Amygdala (tissue), 56 donors: ENCODE measurements around the gene RPL37A.
A peak's percentile ranks its signal among the peaks of the same experiment; 100 is the strongest.

Experiments used
- DNase-seq, 56 donors: peaks; one replicate each; lab custom pipeline; 2025; lab: John Stamatoyannopoulos, UW

Gene RPL37A

DNA sequence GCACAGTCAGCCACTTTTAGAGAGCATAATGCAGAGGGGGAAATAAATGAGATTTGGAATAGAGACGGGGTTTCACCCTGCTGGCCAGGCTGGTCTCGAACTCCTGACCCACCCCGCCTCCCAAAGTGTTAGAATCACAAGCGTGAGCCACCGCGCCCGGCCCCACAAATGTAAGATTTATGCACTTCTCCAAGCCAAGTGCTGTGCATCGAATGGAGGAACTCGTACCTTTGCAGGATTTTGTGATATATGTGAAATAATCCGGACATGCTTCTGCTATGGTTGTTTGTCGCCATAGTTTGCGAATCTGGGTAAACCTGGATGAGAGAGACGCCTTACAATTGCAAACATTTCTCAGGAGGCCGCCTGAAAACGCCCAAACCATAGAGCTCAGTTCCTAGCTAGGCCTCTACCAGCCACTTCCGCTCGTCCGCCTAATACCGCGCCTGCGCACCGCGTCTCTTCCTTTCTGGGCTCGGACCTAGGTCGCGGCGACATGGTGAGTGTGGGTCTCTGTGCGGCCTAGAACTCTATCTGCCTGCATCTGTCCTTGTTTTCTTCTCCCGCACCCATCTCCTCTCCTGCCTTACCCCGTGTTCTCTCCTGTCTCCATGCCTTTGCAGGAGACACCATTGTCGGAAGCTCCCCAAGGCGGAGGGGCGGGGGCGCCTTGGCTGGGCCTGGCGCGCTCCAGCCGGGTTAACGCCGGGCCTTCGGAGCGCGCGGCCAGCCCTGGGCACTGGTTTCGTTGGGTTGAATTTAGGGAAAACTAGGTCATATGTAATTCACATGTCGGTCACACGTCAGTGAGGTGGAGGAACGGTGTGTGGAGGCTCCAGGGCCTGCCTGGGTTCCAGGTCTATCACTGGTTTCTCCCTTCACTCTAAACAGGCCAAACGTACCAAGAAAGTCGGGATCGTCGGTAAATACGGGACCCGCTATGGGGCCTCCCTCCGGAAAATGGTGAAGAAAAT is at the start of gene RPL37A:
Gene RPL37A (plus strand): TSS at position 466 of the 974 bp plus-strand sequence. CDS start 31 bp downstream, at position 497.
- DNase-seq: peak; percentile 60 to 96 (median 87)

DNA sequence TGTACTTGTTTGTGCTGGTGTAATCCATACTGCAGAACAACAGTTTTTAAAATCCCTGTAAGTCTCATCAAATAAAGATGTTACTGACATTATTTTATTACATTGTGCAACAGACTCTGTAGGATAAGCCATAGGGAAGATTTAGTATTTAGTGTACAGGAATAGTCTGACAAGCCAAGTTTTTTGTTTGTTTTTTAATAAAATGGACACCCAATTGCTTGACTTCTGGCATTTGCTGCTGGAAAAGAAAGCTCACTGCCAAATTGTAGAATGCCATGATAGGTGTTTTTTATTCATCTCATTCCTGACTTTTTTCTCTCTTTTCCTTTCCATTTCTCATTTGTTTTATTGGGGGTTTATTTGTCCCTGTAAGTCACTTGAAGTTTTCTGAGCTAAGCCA is 48.3 kb upstream of the RPL37A start:
- no peak for DNase-seq

DNA sequence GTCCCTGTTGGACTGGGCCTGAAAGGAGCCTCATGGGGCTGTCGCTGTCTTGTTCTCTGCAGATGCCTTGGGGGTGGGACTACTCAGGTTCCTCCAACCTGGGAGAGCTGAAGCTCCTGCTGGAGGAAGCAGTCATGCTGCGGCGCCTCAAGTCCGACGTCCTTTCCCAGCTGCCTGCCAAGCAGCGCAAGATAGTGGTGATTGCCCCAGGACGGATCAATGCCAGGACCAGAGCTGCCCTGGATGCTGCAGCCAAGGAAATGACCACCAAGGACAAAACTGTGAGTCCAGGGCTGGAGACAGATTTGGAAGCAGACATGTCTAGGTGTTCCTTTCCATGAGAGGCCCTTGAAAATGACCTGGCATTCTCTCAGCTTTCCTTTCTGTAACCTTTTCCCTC is 47.9 kb upstream of the RPL37A start:
- DNase-seq: no peak

- no peak for DNase-seq
Measured at GRCh38 chr2:216453955-216454614, 44.6 kb upstream of the RPL37A start.

GRCh38 chr2:216463148-216463547 is 35.5 kb upstream of the RPL37A start:
- DNase-seq: no peak

- DNase-seq: no peak
Measured at GRCh38 chr2:216464104-216464720, 34.4 kb upstream of the RPL37A start.

GRCh38 chr2:216465579-216466195 is 33.0 kb upstream of the RPL37A start:
- no peak for DNase-seq

DNA sequence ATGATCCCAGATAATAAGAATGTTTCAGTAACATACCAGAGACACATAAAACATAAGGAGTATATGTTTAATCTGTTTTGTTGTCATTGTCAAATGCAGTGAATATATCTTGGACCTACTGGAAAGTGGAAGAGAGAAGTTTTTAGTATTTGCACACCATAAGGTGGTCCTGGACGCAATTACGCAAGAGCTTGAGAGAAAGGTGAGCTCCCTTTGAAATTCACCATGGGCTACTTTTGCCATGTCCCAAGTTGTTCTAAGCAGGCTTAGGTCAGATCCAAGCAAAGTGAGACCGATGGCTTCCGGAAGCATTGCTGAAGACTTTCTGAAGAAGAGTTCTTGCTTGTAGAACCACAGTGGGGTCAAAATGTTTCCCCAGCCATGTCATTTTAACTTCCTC is 30.8 kb upstream of the RPL37A start:
- DNase-seq: no peak

DNA sequence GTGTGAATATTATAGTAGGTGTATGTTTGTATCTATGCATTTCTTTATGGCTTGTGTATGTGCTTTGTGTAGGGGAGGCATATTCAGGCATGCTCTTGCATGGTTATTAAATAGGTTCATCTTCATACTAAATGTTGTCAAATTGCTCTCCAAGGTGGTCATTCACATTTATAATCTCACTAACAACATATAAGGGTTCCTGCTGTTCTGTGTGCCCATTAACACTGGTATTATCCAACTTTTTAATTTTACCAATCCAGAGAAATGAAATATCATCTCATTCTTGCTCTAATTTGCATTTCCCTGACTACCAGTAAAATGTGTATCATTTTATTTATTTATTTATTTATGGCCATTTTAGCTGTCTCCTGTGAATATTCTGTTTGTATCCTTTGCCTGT is 29.0 kb upstream of the RPL37A start:
- no peak for DNase-seq

- DNase-seq: no peak
Measured at GRCh38 chr2:216473187-216473586, 25.5 kb upstream of the RPL37A start.

DNA sequence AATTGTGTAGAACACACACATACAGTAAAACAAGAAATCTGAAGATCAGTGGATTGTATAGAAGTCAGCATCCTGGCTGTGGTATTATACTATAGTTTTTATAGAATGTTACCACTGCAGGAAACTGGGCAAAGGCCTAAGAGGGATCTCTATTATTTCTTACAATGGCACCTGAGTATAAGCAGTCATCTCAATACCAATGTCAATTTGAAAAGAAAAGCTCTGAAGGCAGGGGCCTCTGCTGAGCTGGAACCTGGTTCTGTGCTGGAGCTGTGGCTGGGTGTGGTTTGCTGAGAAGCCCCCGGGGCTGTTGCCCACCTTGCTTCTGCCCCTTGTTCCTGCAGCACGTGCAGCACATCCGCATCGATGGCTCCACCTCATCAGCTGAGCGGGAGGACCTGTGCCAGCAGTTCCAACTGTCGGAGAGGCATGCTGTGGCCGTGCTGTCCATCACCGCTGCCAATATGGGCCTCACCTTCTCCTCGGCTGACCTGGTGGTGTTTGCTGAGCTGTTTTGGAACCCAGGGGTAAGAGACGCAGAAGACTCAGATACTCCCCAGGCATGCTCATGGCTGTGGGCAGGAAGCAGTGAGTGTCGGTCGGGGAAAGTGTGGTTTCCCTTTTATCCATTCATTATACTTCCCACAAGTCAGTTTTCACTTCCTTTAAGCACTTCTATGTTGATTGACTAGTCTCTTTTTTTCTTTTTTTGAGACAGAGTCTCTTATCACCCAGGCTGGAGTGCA is 23.5 kb upstream of the RPL37A start:
- peak in 1 of 56 donors; percentile 5 for DNase-seq

GRCh38 chr2:216475767-216476166 is 22.9 kb upstream of the RPL37A start:
- DNase-seq: no peak

- no peak for DNase-seq
Measured at GRCh38 chr2:216477283-216478035, 21.2 kb upstream of the RPL37A start.

GRCh38 chr2:216478151-216478550 is 20.5 kb upstream of the RPL37A start:
- peak in 9 of 56 donors; percentile 15 to 45 (median 28) for DNase-seq

- DNase-seq: no peak
Measured at GRCh38 chr2:216478791-216479190, 19.9 kb upstream of the RPL37A start.

DNA sequence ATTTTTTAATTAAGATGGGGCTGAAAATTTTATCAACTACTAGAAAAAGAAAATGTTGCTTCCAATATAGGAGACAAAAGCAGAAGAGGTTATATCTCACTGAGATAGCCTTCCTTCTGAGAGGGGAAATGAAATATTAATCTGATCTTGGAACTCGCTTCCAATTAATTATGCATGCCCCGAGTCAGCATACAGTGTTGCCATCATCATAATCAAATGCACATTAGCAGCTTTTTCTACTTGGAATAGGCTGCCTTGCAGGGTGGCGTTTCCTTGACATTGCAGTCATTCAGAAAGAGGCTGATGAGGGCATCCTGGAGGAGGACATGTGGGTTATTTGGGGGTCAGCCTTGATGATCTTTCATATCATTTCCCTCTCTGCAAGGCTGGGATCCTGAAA is 18.4 kb upstream of the RPL37A start:
- no peak for DNase-seq

- no peak for DNase-seq
Measured at GRCh38 chr2:216482640-216483039, 16.0 kb upstream of the RPL37A start.

GRCh38 chr2:216485237-216485636 is 13.4 kb upstream of the RPL37A start:
- DNase-seq: no peak

DNA sequence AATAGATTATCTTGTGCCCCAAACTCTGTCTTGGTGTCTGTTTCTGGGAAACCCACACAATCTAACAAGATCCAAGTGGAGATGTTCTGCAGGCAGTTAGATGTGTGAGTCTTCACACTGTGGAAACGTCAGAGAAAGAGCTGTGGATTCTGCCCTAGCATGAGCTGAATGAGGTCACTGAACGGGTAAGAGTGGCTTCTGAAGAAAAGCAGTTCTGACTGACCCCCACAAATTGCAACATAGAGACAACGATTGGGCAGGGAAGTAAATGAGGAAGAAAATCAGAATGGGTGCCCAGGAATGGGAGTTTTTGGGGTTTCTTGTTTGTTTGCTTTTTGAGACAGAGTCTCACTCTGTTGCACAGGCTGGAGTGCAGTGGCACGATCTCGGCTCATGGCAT is 12.9 kb upstream of the RPL37A start:
- no peak for DNase-seq
